Ectodermal cell (in vitro differentiated cells): ENCODE measurements around the gene RALGAPB.

Experiments
- H3K27ac ChIP-seq: 2 replicates; pipeline ENCODE4 v1.7.0; 2013; ENCODE audit warnings: mild to moderate bottlenecking, low read depth, low read length; ENCODE audit not compliant: insufficient read depth, poor library complexity, severe bottlenecking
- H3K27me3 ChIP-seq: 2 replicates; pipeline ENCODE4 v1.7.0; 2013; ENCODE audit warnings: mild to moderate bottlenecking, low read length; ENCODE audit not compliant: insufficient read depth, control insufficient read depth, poor library complexity, severe bottlenecking
- H3K36me3 ChIP-seq: one replicate; pipeline ENCODE4 v1.7.0; 2013; ENCODE audit warnings: low read length; ENCODE audit not compliant: control insufficient read depth, insufficient read depth
- H3K4me1 ChIP-seq: one replicate; pipeline ENCODE4 v1.7.0; 2013; ENCODE audit warnings: low read length; ENCODE audit not compliant: control insufficient read depth, insufficient read depth
- H3K4me3 ChIP-seq: 2 replicates; pipeline ENCODE4 v1.7.0; 2013; ENCODE audit warnings: low read depth, low read length, control low read depth; ENCODE audit not compliant: insufficient read depth
- H3K9me3 ChIP-seq: 2 replicates; pipeline ENCODE4 v1.7.0; 2013; ENCODE audit warnings: mild to moderate bottlenecking, low read length, moderate library complexity; ENCODE audit not compliant: control insufficient read depth
- WGBS, 2 experiments: methylation state at CpG; one replicate each; pipeline ENCODE4 v1.1.7; 2013; ENCODE audit warnings: missing lambda C conversion rate in 2 of 2; 5-methylcytosine and 5-hydroxymethylcytosine counted together

RALGAPB gene

GRCh38 chr20:38581013-38581412, 108.4 kb downstream of the RALGAPB start, which contains the start of gene ADIG:
ADIG (plus strand) TSS chr20:38581197; CDS start chr20:38581251, 54 bp downstream.
- WGBS, 2 experiments = 79 to 83% methylated on average over 5 of the region's 5 CpGs

GRCh38 chr20:38581830-38582358, 109.3 kb downstream of the RALGAPB start:
- 86 to 87% methylated on average over 4 of the region's 4 CpGs for WGBS, 2 experiments
- Histone ChIP-seq H3K27me3 (no peaks in the 10 kb centered on the region), H3K36me3 (no peaks in the 10 kb centered on the region), H3K9me3 (no peaks in the 10 kb centered on the region), H3K27ac (no peak overlapping the region), H3K4me1 (peaks cover 12% of the 10 kb centered on the region), H3K4me3 (no peak overlapping the region)

More at GRCh38 chr20:38581013-38581412, 108.4 kb downstream of the RALGAPB start, which contains the start of gene ADIG:
- no peaks in the 10 kb centered on the region for H3K27me3 ChIP-seq
- no peak within 1 kb of the TSS for H3K4me3 ChIP-seq
- no peaks in the 10 kb centered on the region for H3K9me3 ChIP-seq
- H3K4me1 ChIP-seq = peaks cover 12% of the 10 kb centered on the region
- no peak within 1 kb of the TSS for H3K27ac ChIP-seq
- no peaks in the 10 kb centered on the region for H3K36me3 ChIP-seq

- Histone ChIP-seq H3K27me3 (no peaks in the 10 kb centered on the region), H3K9me3 (no peaks in the 10 kb centered on the region), H3K4me3 (no peak overlapping the region), H3K27ac (no peak overlapping the region), H3K4me1 (peaks cover 8% of the 10 kb centered on the region), H3K36me3 (no peaks in the 10 kb centered on the region)
- WGBS, 2 experiments = 93 to 98% methylated on average over 4 of the region's 4 CpGs
These were observed 110.7 kb downstream of the RALGAPB start for GRCh38 chr20:38583306-38583705.

GRCh38 chr20:38584099-38584763, 111.6 kb downstream of the RALGAPB start:
- 62 to 68% methylated on average over 7 of the region's 7 CpGs for WGBS, 2 experiments
- Histone ChIP-seq H3K4me3 (no peak overlapping the region), H3K9me3 (no peaks in the 10 kb centered on the region), H3K27me3 (no peaks in the 10 kb centered on the region), H3K27ac (no peak overlapping the region), H3K36me3 (no peaks in the 10 kb centered on the region), H3K4me1 (peaks cover 3% of the 10 kb centered on the region)

GRCh38 chr20:38585404-38586180, 112.9 kb downstream of the RALGAPB start:
- WGBS, 2 experiments = 93 to 95% methylated on average over 10 of the region's 10 CpGs
- H3K4me3 ChIP-seq = no peak overlapping the region
- no peaks in the 10 kb centered on the region for H3K36me3 ChIP-seq
- no peak overlapping the region for H3K27ac ChIP-seq
- no peaks in the 10 kb centered on the region for H3K27me3 ChIP-seq
- peaks cover 2% of the 10 kb centered on the region for H3K4me1 ChIP-seq
- no peaks in the 10 kb centered on the region for H3K9me3 ChIP-seq

- peaks cover 4% of the 10 kb centered on the region for H3K4me1 ChIP-seq
- H3K27me3 ChIP-seq = no peaks in the 10 kb centered on the region
- no peaks in the 10 kb centered on the region for H3K9me3 ChIP-seq
- 65 to 67% methylated on average over 3 of the region's 3 CpGs for WGBS, 2 experiments
- no peak overlapping the region for H3K4me3 ChIP-seq
- H3K27ac ChIP-seq = no peak overlapping the region
- H3K36me3 ChIP-seq = no peaks in the 10 kb centered on the region
These were observed 113.5 kb downstream of the RALGAPB start for GRCh38 chr20:38586181-38586525.

- H3K4me1 ChIP-seq = peaks cover 4% of the 10 kb centered on the region
- H3K9me3 ChIP-seq = no peaks in the 10 kb centered on the region
- WGBS, 2 experiments = 98% methylated on average over 6 of the region's 6 CpGs
- H3K36me3 ChIP-seq = no peaks in the 10 kb centered on the region
- H3K27me3 ChIP-seq = no peaks in the 10 kb centered on the region
- H3K4me3 ChIP-seq = no peak overlapping the region
- H3K27ac ChIP-seq = no peak overlapping the region
These were observed 115.7 kb downstream of the RALGAPB start for GRCh38 chr20:38588303-38588702.

- H3K9me3 ChIP-seq = no peaks in the 10 kb centered on the region
- 95 to 97% methylated on average over 4 of the region's 4 CpGs for WGBS, 2 experiments
- H3K27me3 ChIP-seq = no peaks in the 10 kb centered on the region
- no peaks in the 10 kb centered on the region for H3K36me3 ChIP-seq
- H3K4me3 ChIP-seq = no peak overlapping the region
- peaks cover 4% of the 10 kb centered on the region for H3K4me1 ChIP-seq
- no peak overlapping the region for H3K27ac ChIP-seq
These were observed 116.7 kb downstream of the RALGAPB start for GRCh38 chr20:38589351-38589750.

GRCh38 chr20:38589967-38590675, 117.5 kb downstream of the RALGAPB start:
- H3K36me3 ChIP-seq = no peaks in the 10 kb centered on the region
- H3K4me3 ChIP-seq = no peak overlapping the region
- 89 to 91% methylated on average over 3 of the region's 3 CpGs for WGBS, 2 experiments

More at GRCh38 chr20:38589967-38590675, 117.5 kb downstream of the RALGAPB start:
- no peaks in the 10 kb centered on the region for H3K27me3 ChIP-seq
- H3K4me1 ChIP-seq = peaks cover 4% of the 10 kb centered on the region
- no peak overlapping the region for H3K27ac ChIP-seq
- H3K9me3 ChIP-seq = no peaks in the 10 kb centered on the region
